IMR-90 (cell line): ENCODE data around the gene BAZ1A. TPM values are rescaled to one million over a fixed set of nuclear protein-coding genes. Genes with fewer than 3 reads are reported as not detected.
A peak's percentile ranks its signal among the peaks of the same experiment; 100 is the strongest.

Experiments used
- ATAC-seq: fragments of 200-7000 bp; cut with Tn5 transposase; 2 replicates; pipeline ENCODE4 v1.9.1; 2020; ENCODE audit warnings: low read depth, mild to moderate bottlenecking, moderate library complexity
- BruUV-seq: library from RNA; stranded (reverse); fragments of 400-500 nt; replicated peaks from 2 replicates; lab custom pipeline; 2021; lab: Mats Ljungman, UMichigan
- CTCF ChIA-PET: fragments of 300-600 bp; formaldehyde crosslinking; extraction: SDS; loops from one replicate; lab custom pipeline; 2021; ENCODE audit warnings: antibody characterized with exemption; lab: Yijun Ruan, JAX
- POLR2A ChIA-PET: fragments of 300-600 bp; sonication (Branson Sonifier 250); formaldehyde crosslinking; loops from one replicate; lab custom pipeline; 2022; ENCODE audit warnings: antibody characterized with exemption; ENCODE audit not compliant: unreplicated experiment; lab: Charles Lee
- DNase-seq: peaks from one replicate; pipeline ENCODE4 v3.0.0; 2013
- H2AFZ ChIP-seq: replicated peaks from 2 replicates; pipeline ENCODE3; 2013; ENCODE audit warnings: low read length, mild to moderate bottlenecking; ENCODE audit not compliant: poor library complexity
- H2AK5ac ChIP-seq: 2 replicates; pipeline ENCODE4 v1.6.1; 2013; ENCODE audit warnings: low read depth, low read length, inconsistent platforms
- H2AK9ac ChIP-seq: replicated peaks from 2 replicates; pipeline ENCODE3; 2013; ENCODE audit warnings: mild to moderate bottlenecking, low read depth, low read length, moderate library complexity; ENCODE audit not compliant: poor library complexity
- H2BK120ac ChIP-seq: 2 replicates; pipeline ENCODE4 v1.6.1; 2013; ENCODE audit warnings: low read depth, low read length, inconsistent platforms
- H2BK15ac ChIP-seq: 3 replicates; pipeline ENCODE4 v1.6.1; 2013; ENCODE audit warnings: low read depth, low read length, inconsistent platforms
- H2BK20ac ChIP-seq: 2 replicates; pipeline ENCODE4 v1.6.1; 2013; ENCODE audit warnings: low read depth, mild to moderate bottlenecking, inconsistent platforms, low read length, moderate library complexity
- H2BK5ac ChIP-seq: 2 replicates; pipeline ENCODE4 v1.6.1; 2013; ENCODE audit warnings: mild to moderate bottlenecking, low read depth, low read length, inconsistent platforms; ENCODE audit not compliant: poor library complexity, severe bottlenecking
- H3K14ac ChIP-seq: replicated peaks from 2 replicates; pipeline ENCODE4 v1.6.1; 2013; ENCODE audit warnings: low read depth, low read length, inconsistent platforms
- H3K18ac ChIP-seq: 2 replicates; pipeline ENCODE4 v1.6.1; 2013; ENCODE audit warnings: low read depth, low read length, control low read depth
- H3K23ac ChIP-seq: 2 replicates; pipeline ENCODE4 v1.6.1; 2013; ENCODE audit warnings: low read depth, low read length, inconsistent platforms
- H3K27ac ChIP-seq: 2 replicates; pipeline ENCODE4 v1.5.1; 2013; ENCODE audit warnings: mild to moderate bottlenecking, control low read depth, low read length; ENCODE audit not compliant: insufficient read depth
- H3K27me3 ChIP-seq: 2 replicates; pipeline ENCODE4 v1.6.1; 2013; ENCODE audit warnings: low read length; ENCODE audit not compliant: control insufficient read depth, insufficient read depth
- H3K36me3 ChIP-seq: 2 replicates; pipeline ENCODE4 v1.6.1; 2013; ENCODE audit warnings: low read length, mixed read lengths; ENCODE audit not compliant: control insufficient read depth, insufficient read depth
- H3K4ac ChIP-seq: 2 replicates; pipeline ENCODE4 v1.6.1; 2013; ENCODE audit warnings: low read depth, low read length, inconsistent platforms
- H3K4me1 ChIP-seq: 2 replicates; pipeline ENCODE4 v1.6.1; 2013; ENCODE audit warnings: low read length, mixed read lengths; ENCODE audit not compliant: control insufficient read depth, insufficient read depth
- H3K4me2 ChIP-seq: 2 replicates; pipeline ENCODE4 v1.6.1; 2013; ENCODE audit warnings: low read depth, mild to moderate bottlenecking, control low read depth, low read length, moderate library complexity
- H3K4me3 ChIP-seq: 2 replicates; pipeline ENCODE4 v1.5.1; 2013; ENCODE audit warnings: low read depth, mild to moderate bottlenecking, control low read depth, low read length, moderate library complexity; ENCODE audit not compliant: insufficient read depth
- H3K56ac ChIP-seq: 2 replicates; pipeline ENCODE4 v1.6.1; 2013; ENCODE audit warnings: low read length, inconsistent platforms; ENCODE audit not compliant: insufficient read depth; ENCODE audit errors: extremely low read depth
- H3K79me1 ChIP-seq, 2 experiments: 2 replicates each; pipeline ENCODE4 v1.6.1; 2013; ENCODE audit warnings: low read length in 2 of 2, inconsistent platforms in 1 of 2, low read depth in 1 of 2
- H3K9ac ChIP-seq: 2 replicates; pipeline ENCODE4 v1.6.1; 2013; ENCODE audit warnings: low read depth, low read length, control low read depth
- H3K9me1 ChIP-seq: 2 replicates; pipeline ENCODE4 v1.6.1; 2013; ENCODE audit warnings: low read length, inconsistent platforms; ENCODE audit not compliant: insufficient read depth
- H3K9me3 ChIP-seq: 2 replicates; pipeline ENCODE4 v1.6.1; 2013; ENCODE audit warnings: low read length; ENCODE audit not compliant: control insufficient read depth, insufficient read depth
- H4K20me1 ChIP-seq: 2 replicates; pipeline ENCODE4 v1.6.1; 2013; ENCODE audit warnings: low read length, inconsistent platforms; ENCODE audit not compliant: insufficient read depth
- H4K5ac ChIP-seq: 2 replicates; pipeline ENCODE4 v1.6.1; 2013; ENCODE audit warnings: mild to moderate bottlenecking, low read depth, low read length, control low read depth
- H4K8ac ChIP-seq, 2 experiments: 2 replicates each; pipeline ENCODE4 v1.6.1; 2013; ENCODE audit warnings: low read depth in 2 of 2, low read length in 2 of 2, control low read depth in 1 of 2, inconsistent platforms in 1 of 2
- H4K91ac ChIP-seq: 2 replicates; pipeline ENCODE4 v1.6.1; 2013; ENCODE audit warnings: low read depth, low read length, inconsistent platforms; ENCODE audit not compliant: insufficient read depth
- FOS ChIP-seq: fragments of 150-350 bp; IDR thresholded peaks from 2 replicates; pipeline ENCODE4 v1.6.1; 2016; ENCODE audit warnings: low read depth, low read length
- MAZ ChIP-seq: IDR thresholded peaks from 2 replicates; pipeline ENCODE4 v1.6.1; 2012; ENCODE audit warnings: low read depth, mild to moderate bottlenecking, low read length, improper control_type of control experiment, moderate library complexity, borderline replicate concordance
- WGBS, 2 experiments: methylation state at CpG; one replicate each; pipeline versions ENCODE4 v1.1.5 to v1.1.7; 2013; ENCODE audit warnings: missing lambda C conversion rate in 2 of 2; ENCODE audit not compliant: insufficient read length in 1 of 2; ENCODE audit errors: extremely low coverage in 2 of 2; 5-methylcytosine and 5-hydroxymethylcytosine counted together
- dilution Hi-C: fragments of 300-500 bp; cut with HindIII; formaldehyde crosslinking; loops from one replicate; pipeline ENCODE4 v1.14.3; 2018; ENCODE audit warnings: low sequenced_read_pairs; ENCODE audit not compliant: unreplicated experiment
- in situ Hi-C: fragments of 300-500 bp; cut with MboI; formaldehyde crosslinking; loops from 3 replicates; pipeline ENCODE4 v1.14.3; 2019; ENCODE audit warnings: low sequenced_read_pairs, inconsistent platforms, mixed read lengths
- intact Hi-C: fragments of 100-400 bp; cut with micrococcal nuclease; formaldehyde crosslinking; loops from 2 replicates; pipeline ENCODE4 v1.10.0; 2022
- polyA plus RNA-seq, 3 experiments: library from polyadenylated mRNA; depleted of rRNA; stranded (reverse); fragments of >200 nt; gene quantifications; 2 replicates each; pipeline ENCODE4 v1.2.3, GENCODE V29; 2012; ENCODE audit warnings: low replicate concordance in 1 of 3
- total RNA-seq: library from RNA; depleted of rRNA; stranded (reverse); fragments of >200 nt; gene quantifications from 2 replicates; pipeline ENCODE4 v1.2.3, GENCODE V29; 2012

The BAZ1A gene
- total and polyA plus RNA-seq, 2 of the 4 experiments (the other 2 are of a cell fraction), result 15.3 to 23.8 TPM

DNA sequence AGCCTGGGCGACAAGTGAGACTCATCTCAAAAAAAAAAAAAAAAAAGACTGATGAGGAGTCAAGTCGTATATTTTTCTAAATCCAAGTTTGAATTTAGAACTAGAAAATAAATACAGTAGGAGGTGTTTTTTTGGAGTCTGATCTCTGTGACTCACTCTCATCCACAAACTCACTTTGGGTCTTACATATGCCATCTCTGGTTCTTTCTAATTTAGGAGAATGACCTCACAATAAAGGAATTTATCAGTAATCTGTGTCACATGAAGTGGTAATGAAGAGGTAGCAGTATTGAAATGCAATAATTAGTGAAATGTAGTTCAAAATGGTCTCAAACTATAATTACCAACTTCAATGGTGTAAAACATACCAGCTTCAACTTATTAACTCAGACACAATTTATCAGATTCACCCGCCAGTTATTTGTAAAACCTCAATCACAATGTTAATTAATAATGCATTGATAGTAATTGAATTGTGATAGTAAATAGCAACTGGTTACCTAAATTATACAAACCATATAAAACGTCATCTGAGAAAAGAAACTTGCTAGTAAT is 156.3 kb downstream of the BAZ1A start:
- ChIA-PET POLR2A (no interaction called here), CTCF (no interaction called here)
- peak overlapping the region; percentile 36; the same call in 1 of the 2 replicates for H2BK120ac ChIP-seq
- ATAC-seq (no peak), DNase-seq (peak; percentile 74)
- no peak overlapping the region for H2AFZ ChIP-seq
- no peak overlapping the region for H4K8ac ChIP-seq
- H3K9me1 ChIP-seq, result peaks cover 4% of the 10 kb centered on the region
- H3K18ac ChIP-seq, result no peak overlapping the region
- H4K91ac ChIP-seq, result no peak overlapping the region
- H3K56ac ChIP-seq, result no peak overlapping the region
- H3K23ac ChIP-seq, result no peak overlapping the region
- H3K9me3 ChIP-seq, result no peaks in the 10 kb centered on the region
- 0 out of 2 replicates have a peak, but pooled peaks cover under 1% of the 10 kb centered on the region for H4K20me1 ChIP-seq
- H3K36me3 ChIP-seq, result no peaks in the 10 kb centered on the region
- H2BK20ac ChIP-seq, result peak overlapping the region; percentile 51; the same call in 1 of the 2 replicates
- BruUV-seq, result no TSS peak
- H3K27me3 ChIP-seq, result no peaks in the 10 kb centered on the region
- H3K4me1 ChIP-seq, result peaks cover 4% of the 10 kb centered on the region
- in situ Hi-C loops (no loop called here), dilution Hi-C loops (no loop called here), intact Hi-C loops (no loop called here)
- peaks cover 2 to 3% of the 10 kb centered on the region in 2 experiments; a peak in 3 of 4 replicates for H3K79me1 ChIP-seq
- no peak overlapping the region for H2BK15ac ChIP-seq
- no peak overlapping the region for H3K14ac ChIP-seq
- no peak overlapping the region for H3K4ac ChIP-seq
- H3K9ac ChIP-seq, result no peak overlapping the region
- H2AK5ac ChIP-seq, result no peak overlapping the region
- no peak overlapping the region for H3K4me3 ChIP-seq
- TF ChIP-seq FOS (0 out of 2 replicates have a peak, but pooled peaks have one; percentile 39), MAZ (no peak)
- no peak overlapping the region for H3K4me2 ChIP-seq
- H3K27ac ChIP-seq, result no peak overlapping the region
- H2AK9ac ChIP-seq, result no peak overlapping the region
- WGBS, 2 experiments, result no CpG with 5 or more reads among the region's 4 CpGs
- H2BK5ac ChIP-seq, result peak overlapping the region; percentile 43
- H4K5ac ChIP-seq, result no peak overlapping the region
